ENCODE data around the gene SBK3. TPM values are rescaled to one million over a fixed set of nuclear protein-coding genes. Genes with fewer than 3 reads are reported as not detected.

SBK3 gene
- polyA plus RNA-seq, 1 of the 3 experiments (the other 2 are of a cell fraction), result 0.03 TPM

DNA sequence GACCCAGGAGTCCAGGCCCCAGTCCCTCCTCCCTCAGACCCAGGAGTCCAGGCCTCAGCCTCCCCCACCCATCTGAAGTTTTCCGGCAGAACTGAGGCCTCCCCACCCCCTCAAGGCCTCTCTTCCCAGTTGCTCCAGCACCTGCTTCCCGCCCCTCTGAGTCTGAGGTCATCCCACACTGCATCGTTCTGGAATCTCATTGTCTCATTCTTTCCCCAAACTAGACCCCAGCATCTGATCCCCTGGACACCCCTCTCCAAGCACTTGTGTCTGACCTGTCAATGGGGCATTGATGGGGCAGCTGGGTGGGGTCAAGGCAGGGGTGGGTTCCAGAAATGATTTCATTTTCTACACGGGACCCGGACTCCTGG, 7.6 kb downstream of the SBK3 start:
- H3K36me3 ChIP-seq (replicated peaks in 1 of 2; ENCODE audit: control insufficient read depth in 1 of 2, insufficient read depth in 2 of 2, low read length in 1 of 2), result no peaks in the 10 kb centered on the region
- ChIA-PET POLR2A (no interaction called here), CTCF (interaction anchor here (0.6 to 1.0 kb wide), 2 partner anchors 11 to 21 kb away, joined by 3 to 7 read pairs; no protein-coding TSS in a partner anchor)
- H3K4me2 ChIP-seq, result no peak overlapping the region
- no peaks in the 10 kb centered on the region for H3K9me2 ChIP-seq
- H3K4me3 ChIP-seq (ENCODE audit: low read depth in 2 of 2, low read length in 1 of 2), result no peak overlapping the region
- 50% methylated on average over 5 of the region's 5 CpGs for WGBS (ENCODE audit: low lambda C conversion rate)
- H2AFZ ChIP-seq (ENCODE audit: low read depth), result no peak overlapping the region
- no peak overlapping the region for H3K9ac ChIP-seq
- H3K4me1 ChIP-seq (ENCODE audit: control insufficient read depth in 1 of 2, insufficient read depth in 2 of 2, low read depth in 1 of 2, low read length in 1 of 2), result peaks cover 0 to 3% of the 10 kb centered on the region in 2 experiments; a peak in 2 of 4 replicates
- TF ChIP-seq PBX3 (IDR thresholded peaks at IDR 0.05), result no peak
- TF ChIP-seq, protein P1, sequence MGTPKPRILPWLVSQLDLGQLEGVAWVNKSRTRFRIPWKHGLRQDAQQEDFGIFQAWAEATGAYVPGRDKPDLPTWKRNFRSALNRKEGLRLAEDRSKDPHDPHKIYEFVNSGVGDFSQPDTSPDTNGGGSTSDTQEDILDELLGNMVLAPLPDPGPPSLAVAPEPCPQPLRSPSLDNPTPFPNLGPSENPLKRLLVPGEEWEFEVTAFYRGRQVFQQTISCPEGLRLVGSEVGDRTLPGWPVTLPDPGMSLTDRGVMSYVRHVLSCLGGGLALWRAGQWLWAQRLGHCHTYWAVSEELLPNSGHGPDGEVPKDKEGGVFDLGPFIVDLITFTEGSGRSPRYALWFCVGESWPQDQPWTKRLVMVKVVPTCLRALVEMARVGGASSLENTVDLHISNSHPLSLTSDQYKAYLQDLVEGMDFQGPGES (IDR thresholded peaks at IDR 0.05; ENCODE audit: low read depth, low read length), result no peak
- no peak for TF ChIP-seq EZH2phosphoT487 (IDR thresholded peaks at IDR 0.05; ENCODE audit: borderline replicate concordance, low read depth)
- TF ChIP-seq TEAD4 (IDR thresholded peaks at IDR 0.05; ENCODE audit: borderline replicate concordance, insufficient read depth), result no peak
- TF ChIP-seq FOXM1 (IDR thresholded peaks at IDR 0.05; ENCODE audit: low read depth), result no peak
- TF ChIP-seq NFIC (IDR thresholded peaks at IDR 0.05; ENCODE audit: borderline replicate concordance), result no peak
- no peak for TF ChIP-seq ZBTB33 (IDR thresholded peaks at IDR 0.05; ENCODE audit: borderline replicate concordance, low read depth)
- TF ChIP-seq EP300 (IDR thresholded peaks at IDR 0.05; ENCODE audit: borderline replicate concordance in 1 of 2, low read depth in 1 of 2, low read length in 1 of 2), result no peak
- no peaks in the 10 kb centered on the region for H3K79me2 ChIP-seq (ENCODE audit: insufficient read depth)
- H3K27ac ChIP-seq (ENCODE audit: low read depth in 2 of 2, low read length in 1 of 2), result no peak overlapping the region
- H4K20me1 ChIP-seq (ENCODE audit: insufficient read depth), result no peaks in the 10 kb centered on the region
- H3K9me3 ChIP-seq, result no peaks in the 10 kb centered on the region
- H3K27me3 ChIP-seq (ENCODE audit: insufficient read depth), result no peaks in the 10 kb centered on the region
- H3F3A ChIP-seq (replicated peaks; ENCODE audit: insufficient read depth), result peaks cover 4% of the 10 kb centered on the region
- DNase-seq, result no peak

DNA sequence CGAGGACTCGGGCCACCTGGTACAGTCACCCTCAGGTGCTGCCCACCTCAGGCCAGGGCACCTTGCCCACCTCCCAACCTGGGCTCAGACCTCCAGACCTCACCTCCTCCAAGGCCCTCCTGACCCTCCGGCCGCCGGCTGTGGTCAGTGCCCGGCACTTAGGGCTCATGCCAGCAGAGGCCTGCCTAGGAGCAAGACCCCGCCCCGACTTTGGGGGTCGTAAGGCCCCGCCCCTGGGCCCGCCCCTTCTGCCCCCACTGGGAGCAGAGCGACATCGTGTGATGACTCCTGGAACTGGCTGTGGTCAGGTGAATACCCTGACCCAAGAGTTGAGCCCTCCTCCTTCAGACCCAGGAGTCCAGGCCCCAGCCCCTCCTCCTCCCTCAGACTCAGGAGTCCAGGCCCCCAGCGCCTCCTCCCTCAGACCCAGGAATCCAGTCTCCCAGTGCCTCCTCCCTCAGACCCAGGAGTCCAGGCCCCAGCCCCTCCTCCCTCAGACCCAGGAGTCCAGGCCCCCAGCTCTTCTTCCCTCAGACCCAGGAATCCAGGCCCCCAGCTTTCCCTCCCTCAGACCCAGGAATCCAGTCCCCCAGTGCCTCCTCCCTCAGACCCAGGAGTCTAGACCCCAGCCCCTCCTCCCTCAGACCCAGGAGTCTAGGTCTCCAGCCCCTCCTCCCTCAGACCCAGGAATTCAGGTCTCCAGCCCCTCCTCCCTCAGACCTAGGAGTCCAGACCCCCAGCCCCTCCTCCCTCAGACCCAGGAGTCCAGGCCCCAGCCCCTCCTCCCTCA, 8.2 kb downstream of the SBK3 start, which contains the start of gene SBK2:
Gene SBK2 (minus strand): TSS at position 183 of the 790 bp plus-strand sequence. CDS start 839 bp downstream, outside the sequence.
- Histone ChIP-seq H3K27me3 (ENCODE audit: insufficient read depth) (no peaks in the 10 kb centered on the region), H4K20me1 (ENCODE audit: insufficient read depth) (no peaks in the 10 kb centered on the region), H3K36me3 (replicated peaks in 1 of 2; ENCODE audit: control insufficient read depth in 1 of 2, insufficient read depth in 2 of 2, low read length in 1 of 2) (no peaks in the 10 kb centered on the region), H3K27ac (ENCODE audit: low read depth in 2 of 2, low read length in 1 of 2) (no peak within 1 kb of the TSS; a peak in 1 of 4 replicates), H3K9me2 (no peaks in the 10 kb centered on the region), H3K4me1 (ENCODE audit: control insufficient read depth in 1 of 2, insufficient read depth in 2 of 2, low read depth in 1 of 2, low read length in 1 of 2) (peaks cover 0 to 3% of the 10 kb centered on the region in 2 experiments; a peak in 2 of 4 replicates), H3K4me3 (ENCODE audit: low read depth in 2 of 2, low read length in 1 of 2) (peak within 1 kb of the TSS in 1 of 2 experiments; percentile 19; a peak in 1 of 4 replicates), H3K79me2 (ENCODE audit: insufficient read depth) (no peaks in the 10 kb centered on the region), H3F3A (replicated peaks; ENCODE audit: insufficient read depth) (peaks cover 4% of the 10 kb centered on the region), H3K9ac (no peak within 1 kb of the TSS), H2AFZ (ENCODE audit: low read depth) (no peak within 1 kb of the TSS), H3K9me3 (no peaks in the 10 kb centered on the region), H3K4me2 (no peak within 1 kb of the TSS)
- TF ChIP-seq SMC3 (IDR thresholded peaks at IDR 0.05; ENCODE audit: low read depth, low read length) (peak; percentile 33; the same call in 1 of the 2 replicates), RXRA (IDR thresholded peaks at IDR 0.05; ENCODE audit: borderline replicate concordance, low read depth) (no peak), RFX5 (IDR thresholded peaks at IDR 0.05; ENCODE audit: low read length) (peak; percentile 94), JUND (IDR thresholded peaks at IDR 0.05) (no peak), RAD21 (IDR thresholded peaks at IDR 0.05; ENCODE audit: low read length) (peak; percentile 74), CTCF (IDR thresholded peaks at IDR 0.05) (peak; percentile 30), GABPA (IDR thresholded peaks at IDR 0.05; ENCODE audit: low read depth) (no peak), YY1 (IDR thresholded peaks at IDR 0.05; ENCODE audit: low read depth) (no peak)
- TF ChIP-seq, protein P2, sequence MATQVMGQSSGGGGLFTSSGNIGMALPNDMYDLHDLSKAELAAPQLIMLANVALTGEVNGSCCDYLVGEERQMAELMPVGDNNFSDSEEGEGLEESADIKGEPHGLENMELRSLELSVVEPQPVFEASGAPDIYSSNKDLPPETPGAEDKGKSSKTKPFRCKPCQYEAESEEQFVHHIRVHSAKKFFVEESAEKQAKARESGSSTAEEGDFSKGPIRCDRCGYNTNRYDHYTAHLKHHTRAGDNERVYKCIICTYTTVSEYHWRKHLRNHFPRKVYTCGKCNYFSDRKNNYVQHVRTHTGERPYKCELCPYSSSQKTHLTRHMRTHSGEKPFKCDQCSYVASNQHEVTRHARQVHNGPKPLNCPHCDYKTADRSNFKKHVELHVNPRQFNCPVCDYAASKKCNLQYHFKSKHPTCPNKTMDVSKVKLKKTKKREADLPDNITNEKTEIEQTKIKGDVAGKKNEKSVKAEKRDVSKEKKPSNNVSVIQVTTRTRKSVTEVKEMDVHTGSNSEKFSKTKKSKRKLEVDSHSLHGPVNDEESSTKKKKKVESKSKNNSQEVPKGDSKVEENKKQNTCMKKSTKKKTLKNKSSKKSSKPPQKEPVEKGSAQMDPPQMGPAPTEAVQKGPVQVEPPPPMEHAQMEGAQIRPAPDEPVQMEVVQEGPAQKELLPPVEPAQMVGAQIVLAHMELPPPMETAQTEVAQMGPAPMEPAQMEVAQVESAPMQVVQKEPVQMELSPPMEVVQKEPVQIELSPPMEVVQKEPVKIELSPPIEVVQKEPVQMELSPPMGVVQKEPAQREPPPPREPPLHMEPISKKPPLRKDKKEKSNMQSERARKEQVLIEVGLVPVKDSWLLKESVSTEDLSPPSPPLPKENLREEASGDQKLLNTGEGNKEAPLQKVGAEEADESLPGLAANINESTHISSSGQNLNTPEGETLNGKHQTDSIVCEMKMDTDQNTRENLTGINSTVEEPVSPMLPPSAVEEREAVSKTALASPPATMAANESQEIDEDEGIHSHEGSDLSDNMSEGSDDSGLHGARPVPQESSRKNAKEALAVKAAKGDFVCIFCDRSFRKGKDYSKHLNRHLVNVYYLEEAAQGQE (IDR thresholded peaks at IDR 0.05; ENCODE audit: low read depth, low read length), result no peak
- WGBS (ENCODE audit: low lambda C conversion rate), result 28% methylated on average over 7 of the region's 14 CpGs
- POLR2A ChIA-PET, result no interaction called here
- CTCF ChIA-PET, result interaction anchor here (0.6 kb wide), 1 partner anchor 11 kb away, joined by 7 read pairs; no protein-coding TSS in a partner anchor
- peak; percentile 95 for DNase-seq
